ENCODE data around the gene PTPRCAP.

The PTPRCAP gene

GRCh38 chr11:67453816-67454732 is 16.6 kb upstream of the PTPRCAP start:
- no peak for DNase-seq (ENCODE audit: low spot score)
- H3K4me3 ChIP-seq, result no peak overlapping the region

GRCh38 chr11:67452141-67452952 is 14.9 kb upstream of the PTPRCAP start, which contains the start of gene GPR152:
Gene GPR152 (minus strand): TSS chr11:67452729. CDS start chr11:67452724, 5 bp downstream.
- peak within 1 kb of the TSS; percentile 44 for H3K4me3 ChIP-seq
- H3K27ac ChIP-seq, result peak within 1 kb of the TSS in 1 of 2 donors; percentile 65
- no peak for DNase-seq (ENCODE audit: low spot score)
- TF ChIP-seq CTCF (IDR thresholded peaks at IDR 0.05), result no peak

More at GRCh38 chr11:67453816-67454732, 16.6 kb upstream of the PTPRCAP start:
- H3K27ac ChIP-seq, result no peak overlapping the region
- TF ChIP-seq CTCF (IDR thresholded peaks at IDR 0.05), result no peak

- no peak for DNase-seq (ENCODE audit: low spot score)
- Histone ChIP-seq H3K4me3 (no peak overlapping the region), H3K27ac (peak overlapping the region in 1 of 2 donors; percentile 65)
- no peak for TF ChIP-seq CTCF (IDR thresholded peaks at IDR 0.05)
These were observed 14.1 kb upstream of the PTPRCAP start for GRCh38 chr11:67451658-67451976.

- no peak overlapping the region for H3K27ac ChIP-seq
- no peak for DNase-seq (ENCODE audit: low spot score)
- no peak for TF ChIP-seq CTCF (IDR thresholded peaks at IDR 0.05)
- no peak overlapping the region for H3K4me3 ChIP-seq
These were observed 13.5 kb upstream of the PTPRCAP start for GRCh38 chr11:67450796-67451657.

- TF ChIP-seq CTCF (IDR thresholded peaks at IDR 0.05), result no peak
- Histone ChIP-seq H3K27ac (no peak overlapping the region), H3K4me3 (no peak overlapping the region)
- no peak for DNase-seq (ENCODE audit: low spot score)
These were observed 11.8 kb upstream of the PTPRCAP start for GRCh38 chr11:67449116-67449844.

- no peak for DNase-seq (ENCODE audit: low spot score)
- Histone ChIP-seq H3K27ac (no peak overlapping the region), H3K4me3 (no peak overlapping the region)
- no peak for TF ChIP-seq CTCF (IDR thresholded peaks at IDR 0.05)
These were observed 10.7 kb upstream of the PTPRCAP start for GRCh38 chr11:67448220-67448609.

Data from coronary artery (tissue), 2 donors.